Gastrocnemius medialis (tissue), 4 donors: ENCODE data around the gene ATG5.

ENCODE experiments used
- CTCF ChIP-seq, 5 experiments: fragments of 450-650 bp in 3 of 5; fragments of 200-600 bp in 2 of 5; sonication (generic) in 2 of 5; IDR thresholded peaks in 4 of 5; conservative IDR thresholded peaks in 1 of 5; 1 replicate in 4 of 5; 2 replicates in 1 of 5; pipeline ENCODE4 v1.5.1; 2016 to 2019; ENCODE audit warnings: antibody characterized with exemption in 5 of 5, mild to moderate bottlenecking in 3 of 5, moderate library complexity in 3 of 5
- POLR2A ChIP-seq, 2 donors: fragments of 450-650 bp; IDR thresholded peaks; one replicate each; pipeline ENCODE4 v1.6.1; 2017; ENCODE audit warnings: antibody characterized with exemption in 2 of 2, mild to moderate bottlenecking in 2 of 2, moderate library complexity in 2 of 2

- TF ChIP-seq CTCF (IDR thresholded peaks at IDR 0.05 in 4 of 5, conservative IDR thresholded peaks at IDR 0.05 in 1 of 5) (no peak), POLR2A (IDR thresholded peaks at IDR 0.05) (no peak)
Measured at GRCh38 chr6:106188104-106188794, 137.3 kb downstream of the ATG5 start.
